ENCODE measurements around the gene RNF217.

The RNF217 gene

DNA sequence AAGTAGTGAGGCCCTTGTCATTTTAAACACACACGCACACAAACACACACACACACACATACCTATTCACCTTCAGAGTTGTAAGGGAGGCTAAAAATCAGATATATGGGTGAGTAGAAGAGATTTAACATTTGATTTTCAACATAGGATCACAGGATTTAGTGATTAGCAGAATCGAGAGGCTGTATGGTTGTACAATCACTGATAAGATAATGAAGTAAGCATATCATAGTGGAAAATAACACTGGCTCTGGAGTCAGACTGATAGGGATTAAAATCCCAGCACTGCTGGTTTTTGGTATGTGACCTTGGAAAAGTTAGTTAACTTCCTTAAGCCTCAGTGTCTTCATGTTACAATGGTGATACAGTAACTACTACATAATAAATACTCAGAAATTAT is 40.8 kb downstream of the RNF217 start:
- H3K4me3 ChIP-seq = no peak overlapping the region
- TF ChIP-seq, protein P1, sequence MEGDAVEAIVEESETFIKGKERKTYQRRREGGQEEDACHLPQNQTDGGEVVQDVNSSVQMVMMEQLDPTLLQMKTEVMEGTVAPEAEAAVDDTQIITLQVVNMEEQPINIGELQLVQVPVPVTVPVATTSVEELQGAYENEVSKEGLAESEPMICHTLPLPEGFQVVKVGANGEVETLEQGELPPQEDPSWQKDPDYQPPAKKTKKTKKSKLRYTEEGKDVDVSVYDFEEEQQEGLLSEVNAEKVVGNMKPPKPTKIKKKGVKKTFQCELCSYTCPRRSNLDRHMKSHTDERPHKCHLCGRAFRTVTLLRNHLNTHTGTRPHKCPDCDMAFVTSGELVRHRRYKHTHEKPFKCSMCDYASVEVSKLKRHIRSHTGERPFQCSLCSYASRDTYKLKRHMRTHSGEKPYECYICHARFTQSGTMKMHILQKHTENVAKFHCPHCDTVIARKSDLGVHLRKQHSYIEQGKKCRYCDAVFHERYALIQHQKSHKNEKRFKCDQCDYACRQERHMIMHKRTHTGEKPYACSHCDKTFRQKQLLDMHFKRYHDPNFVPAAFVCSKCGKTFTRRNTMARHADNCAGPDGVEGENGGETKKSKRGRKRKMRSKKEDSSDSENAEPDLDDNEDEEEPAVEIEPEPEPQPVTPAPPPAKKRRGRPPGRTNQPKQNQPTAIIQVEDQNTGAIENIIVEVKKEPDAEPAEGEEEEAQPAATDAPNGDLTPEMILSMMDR (IDR thresholded peaks at IDR 0.05) = no peak
- no peak overlapping the region for H3K27ac ChIP-seq
- DNase-seq (ENCODE audit: low spot score) = no peak

DNA sequence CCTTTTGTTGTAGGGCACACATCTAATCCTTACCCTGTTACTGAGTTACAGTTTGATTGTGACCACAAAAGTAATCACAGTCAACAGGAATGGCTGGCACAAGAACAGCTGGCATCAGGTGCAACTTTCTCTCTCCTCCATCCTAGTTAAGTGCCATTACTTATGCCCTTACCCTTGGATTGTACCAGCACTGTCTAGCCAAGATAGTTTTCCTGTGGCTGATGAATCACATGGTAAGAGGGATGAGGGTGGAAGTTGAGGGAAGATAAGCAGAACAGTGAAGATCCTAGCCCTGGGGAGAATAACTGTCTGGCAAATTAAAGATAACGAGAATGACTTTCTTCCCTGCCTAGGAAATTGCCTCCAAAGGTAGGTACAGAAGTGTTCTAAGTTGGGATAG is 42.0 kb downstream of the RNF217 start:
- TF ChIP-seq, protein P1 (IDR thresholded peaks at IDR 0.05) = no peak
- no peak overlapping the region for H3K27ac ChIP-seq
- no peak for DNase-seq (ENCODE audit: low spot score)
- no peak overlapping the region for H3K4me3 ChIP-seq

DNA sequence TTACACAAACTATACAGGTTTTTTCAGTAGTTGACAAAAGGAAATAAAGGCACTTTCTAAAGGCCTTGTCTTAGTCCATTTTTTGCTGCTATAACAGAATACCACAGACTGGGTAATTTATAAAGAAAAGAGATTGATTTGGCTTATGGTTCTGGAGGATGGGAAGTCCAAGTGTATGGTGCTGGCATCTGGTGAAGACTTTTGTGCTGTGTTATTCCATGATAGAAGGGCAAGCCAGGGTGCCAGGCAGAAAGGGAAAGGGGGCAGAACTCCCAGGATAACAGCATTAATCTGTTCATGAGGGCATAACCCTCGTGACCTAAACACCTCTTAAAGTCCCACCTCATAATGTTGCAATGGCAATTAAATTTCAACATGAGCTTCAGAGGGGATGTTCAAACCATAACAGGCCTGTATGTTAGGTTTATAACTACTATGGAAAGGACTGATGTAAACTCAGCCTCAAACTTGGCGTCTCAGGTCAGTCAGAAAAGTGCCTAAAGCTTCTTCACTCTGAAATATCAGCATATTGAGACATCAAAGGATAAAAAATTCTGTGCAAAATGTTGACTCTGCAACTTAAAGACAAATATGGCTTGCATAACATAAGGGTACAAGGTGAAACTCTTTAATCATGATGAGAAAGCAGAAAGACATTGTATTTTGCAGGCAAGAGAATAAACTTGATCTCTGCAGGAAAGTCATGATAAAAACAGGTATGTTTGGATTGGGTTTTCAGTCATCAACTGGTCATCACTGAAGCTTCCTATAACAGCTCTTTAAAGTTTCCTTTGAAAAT is 42.8 kb downstream of the RNF217 start:
- TF ChIP-seq, protein P1 (IDR thresholded peaks at IDR 0.05) = no peak
- Histone ChIP-seq H3K27ac (no peak overlapping the region), H3K4me3 (no peak overlapping the region)
- DNase-seq (ENCODE audit: low spot score) = no peak

DNA sequence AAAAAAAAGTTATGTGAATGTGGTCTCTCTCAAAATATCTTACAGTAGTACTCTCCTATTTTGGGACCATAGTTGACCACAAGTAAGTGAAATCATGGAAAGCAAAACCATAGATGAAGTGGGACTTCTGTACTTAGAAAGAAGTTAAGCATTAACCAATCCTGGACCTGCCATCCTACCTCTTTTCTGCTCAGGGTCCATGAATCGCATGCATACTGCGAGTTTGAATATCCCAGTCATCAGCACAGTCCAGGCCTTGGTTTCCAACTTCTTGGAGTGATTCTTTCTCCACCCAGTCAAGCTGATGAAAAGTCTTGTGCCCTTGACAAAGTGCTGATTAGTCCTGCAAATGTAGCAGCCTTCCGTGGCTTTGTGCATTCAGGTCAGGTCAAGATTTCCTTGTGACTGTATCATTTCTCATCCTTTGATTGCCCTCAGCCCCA is 46.0 kb downstream of the RNF217 start:
- TF ChIP-seq, protein P1 (IDR thresholded peaks at IDR 0.05) = no peak
- Histone ChIP-seq H3K4me3 (no peak overlapping the region), H3K27ac (no peak overlapping the region)
- no peak for DNase-seq (ENCODE audit: low spot score)

DNA sequence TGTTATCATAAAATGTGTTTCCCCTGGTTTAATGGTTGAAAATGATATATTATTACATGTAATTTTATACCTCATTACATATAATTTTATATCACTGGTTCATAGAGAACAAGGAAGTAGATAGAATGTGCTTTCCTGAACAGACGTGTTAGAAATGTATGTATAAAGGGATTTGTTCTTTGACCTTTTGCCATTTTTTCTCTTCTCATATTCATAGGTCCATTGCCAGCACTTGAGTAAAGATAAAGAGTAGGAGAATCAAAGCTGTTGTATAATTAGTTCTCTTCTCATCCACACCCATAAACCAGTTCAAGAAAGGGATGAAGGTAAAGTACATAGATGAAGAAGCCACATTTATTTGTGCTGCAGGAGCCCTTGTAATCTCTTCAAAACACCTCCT is 46.7 kb downstream of the RNF217 start:
- Histone ChIP-seq H3K27ac (no peak overlapping the region), H3K4me3 (no peak overlapping the region)
- no peak for DNase-seq (ENCODE audit: low spot score)
- TF ChIP-seq, protein P1 (IDR thresholded peaks at IDR 0.05) = no peak

DNA sequence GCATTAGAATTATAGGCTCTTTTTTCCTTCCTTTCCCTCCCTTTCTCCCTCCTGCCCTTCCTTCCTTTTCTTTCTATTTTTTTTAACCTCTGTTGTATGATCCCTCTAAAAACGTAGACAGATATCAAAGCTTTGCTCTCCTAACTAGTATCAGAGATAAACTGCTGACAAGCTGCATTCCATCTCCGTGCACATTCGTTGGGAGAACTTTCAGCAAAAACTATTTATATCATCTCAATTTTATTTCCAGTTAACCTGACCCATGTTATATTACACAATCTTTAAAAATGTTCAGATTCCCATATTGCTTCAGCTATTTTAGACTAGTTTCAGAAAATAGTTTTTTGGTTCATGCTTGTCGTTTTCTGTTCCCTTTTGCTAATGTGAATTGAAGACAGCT is 47.3 kb downstream of the RNF217 start:
- TF ChIP-seq, protein P1 (IDR thresholded peaks at IDR 0.05) = no peak
- no peak overlapping the region for H3K27ac ChIP-seq
- DNase-seq (ENCODE audit: low spot score) = no peak
- H3K4me3 ChIP-seq = no peak overlapping the region
